Activated CD4-positive, alpha-beta T cell treated with anti-CD3 and anti-CD28 coated beads, Interleukin-2, amount 10 ng/mL, durations not matched to agents 24 days and 14 days (primary cell): ENCODE data around the gene CEP120. TPM values are rescaled to one million over a fixed set of nuclear protein-coding genes. Genes with fewer than 3 reads are reported as not detected.
"Not testable (repeated sequence)": the region's sequence is repeated elsewhere in the genome, so short reads cannot be mapped to it uniquely, and the experiment has no call there.

Source experiments
- DNase-seq: peaks from one replicate; pipeline ENCODE4 v3.0.0; 2022
- H3K27ac Mint-ChIP-seq: one replicate; pipeline ENCODE4 v1.8.0; 2022; ENCODE audit warnings: mild to moderate bottlenecking, mixed read lengths
- H3K27me3 Mint-ChIP-seq: one replicate; pipeline ENCODE4 v1.8.0; 2022; ENCODE audit warnings: mixed read lengths
- H3K36me3 Mint-ChIP-seq: one replicate; pipeline ENCODE4 v1.8.0; 2022; ENCODE audit warnings: low read depth, mild to moderate bottlenecking, mixed read lengths
- H3K4me1 Mint-ChIP-seq: one replicate; pipeline ENCODE4 v1.8.0; 2021; ENCODE audit warnings: mixed read lengths
- H3K4me3 Mint-ChIP-seq: one replicate; pipeline ENCODE4 v1.8.0; 2022; ENCODE audit warnings: mild to moderate bottlenecking, moderate library complexity, mixed read lengths
- H3K9me3 Mint-ChIP-seq: one replicate; pipeline ENCODE4 v1.8.0; 2021; ENCODE audit warnings: mixed read lengths
- intact Hi-C: fragments of 100-400 bp; cut with micrococcal nuclease; formaldehyde crosslinking; loops from one replicate; pipeline ENCODE4 v1.15.1; 2023
- total RNA-seq: library from RNA; stranded (reverse); gene quantifications from 2 replicates; pipeline ENCODE4 v1.2.3, GENCODE V29; 2022

CEP120 gene
- total RNA-seq, 1 donor from 2014 or later = 28.6 TPM

DNA sequence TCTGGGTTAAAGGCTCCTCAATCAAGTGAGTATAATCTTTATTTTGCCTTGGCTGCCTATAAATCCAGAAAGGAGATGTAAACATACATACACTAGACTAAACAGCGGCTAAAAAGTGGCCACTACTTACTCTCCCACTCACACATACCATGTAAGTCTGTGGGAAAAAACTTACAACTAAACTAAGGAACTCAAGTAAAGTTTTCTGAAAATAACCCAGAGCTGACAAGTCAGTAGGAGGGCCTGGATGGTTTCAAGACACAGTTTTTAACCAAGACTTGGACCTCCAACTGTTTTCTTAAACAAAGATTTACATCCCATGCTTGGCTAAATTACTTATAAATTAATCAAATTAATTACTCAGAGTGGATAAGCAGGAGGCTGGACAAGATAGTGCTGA is 64.5 kb downstream of the CEP120 start:
- peaks cover 45% of the 10 kb centered on the region for H3K36me3 Mint-ChIP-seq
- H3K4me3 Mint-ChIP-seq = no peak overlapping the region
- H3K4me1 Mint-ChIP-seq = no peaks in the 10 kb centered on the region
- DNase-seq = no peak
- no peaks in the 10 kb centered on the region for H3K27me3 Mint-ChIP-seq
- H3K9me3 Mint-ChIP-seq = peaks cover 11% of the 10 kb centered on the region
- no peak overlapping the region for H3K27ac Mint-ChIP-seq
- intact Hi-C loops = no loop called here

DNA sequence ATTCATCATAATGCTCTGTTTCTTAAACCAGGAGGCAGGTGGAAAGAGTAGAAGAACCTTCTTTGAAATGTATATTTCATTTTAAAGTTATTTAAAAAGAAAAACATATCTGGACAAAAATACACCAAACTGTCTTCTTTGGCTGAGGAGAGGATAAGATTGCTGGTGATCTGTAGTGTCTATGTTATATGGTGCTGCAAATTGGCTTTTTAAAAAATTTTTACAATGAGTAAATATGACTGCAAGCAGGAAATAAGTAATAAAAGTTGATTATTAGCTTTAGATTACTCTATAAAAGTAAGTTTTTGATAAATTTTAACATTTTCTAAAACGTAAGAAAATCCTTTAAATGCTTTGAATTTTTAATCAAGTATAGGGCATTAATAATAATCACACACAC is 64.9 kb downstream of the CEP120 start:
- Mint-ChIP-seq H3K27ac (no peak overlapping the region), H3K27me3 (no peaks in the 10 kb centered on the region), H3K36me3 (peaks cover 45% of the 10 kb centered on the region), H3K4me3 (no peak overlapping the region), H3K9me3 (peaks cover 14% of the 10 kb centered on the region), H3K4me1 (no peaks in the 10 kb centered on the region)
- intact Hi-C loops = no loop called here
- DNase-seq = no peak

DNA sequence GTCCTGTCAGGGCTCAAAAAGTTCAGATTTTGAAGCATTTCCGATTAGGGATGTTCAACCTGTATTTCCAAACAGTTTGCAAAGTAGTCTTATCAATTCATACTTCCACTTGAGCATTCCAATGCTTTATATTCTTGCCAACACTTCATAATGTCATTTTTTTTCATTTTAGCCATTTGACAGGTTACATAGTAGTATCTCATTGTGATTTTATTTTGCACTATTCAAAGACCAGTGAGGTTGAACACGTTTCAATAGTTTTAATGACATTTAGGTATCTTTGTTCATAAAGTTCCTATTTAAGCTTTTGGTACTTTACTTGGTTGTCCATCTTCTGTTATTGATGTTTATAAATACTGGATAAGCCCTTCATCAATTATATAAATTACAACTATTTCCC is 71.4 kb downstream of the CEP120 start:
- Mint-ChIP-seq H3K4me1 (no peaks in the 10 kb centered on the region), H3K4me3 (no peak overlapping the region), H3K27me3 (no peaks in the 10 kb centered on the region), H3K27ac (no peak overlapping the region), H3K9me3 (peaks cover 10% of the 10 kb centered on the region), H3K36me3 (peaks cover 22% of the 10 kb centered on the region)
- DNase-seq = no peak
- intact Hi-C loops = no loop called here

DNA sequence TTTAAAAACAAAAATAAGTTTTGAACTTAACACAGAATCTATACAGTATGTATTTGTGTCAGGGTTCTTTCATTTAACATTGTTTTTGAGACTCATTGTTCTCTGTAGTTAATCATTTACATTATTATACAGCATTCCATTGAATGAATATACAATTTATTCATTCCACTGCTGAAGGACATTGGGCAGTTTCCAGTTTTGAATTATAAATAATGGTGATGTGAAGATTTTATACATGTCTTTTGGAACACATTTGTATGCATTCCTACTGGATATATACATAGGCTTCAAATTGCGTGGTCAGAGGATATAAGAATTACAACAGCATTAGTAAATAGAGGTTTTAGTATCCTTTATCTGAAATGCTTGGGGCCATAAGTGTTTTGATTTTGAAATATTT is 72.0 kb downstream of the CEP120 start:
- Mint-ChIP-seq H3K27me3 (no peaks in the 10 kb centered on the region), H3K36me3 (peaks cover 19% of the 10 kb centered on the region), H3K9me3 (peaks cover 10% of the 10 kb centered on the region), H3K27ac (no peak overlapping the region), H3K4me1 (no peaks in the 10 kb centered on the region), H3K4me3 (no peak overlapping the region)
- intact Hi-C loops = no loop called here
- DNase-seq = no peak

DNA sequence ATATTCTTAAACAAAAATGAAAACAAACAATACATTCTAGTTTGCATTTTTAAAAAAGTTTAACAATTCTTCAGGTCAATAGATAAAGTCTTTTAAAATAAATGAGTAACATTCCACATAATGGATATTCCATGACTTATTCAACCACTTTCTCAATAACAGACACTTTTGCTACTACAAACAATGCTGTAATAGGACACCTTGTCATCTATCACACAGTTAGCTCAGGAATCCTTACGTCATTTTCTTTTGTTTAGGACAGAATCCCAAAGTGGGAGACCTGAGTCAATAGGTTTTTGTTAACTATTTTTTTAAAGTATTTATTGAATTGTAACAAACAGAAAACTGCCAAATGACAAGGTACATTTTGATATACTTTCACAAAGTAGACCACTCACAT is 72.5 kb downstream of the CEP120 start:
- intact Hi-C loops = no loop called here
- Mint-ChIP-seq H3K9me3 (peaks cover 7% of the 10 kb centered on the region), H3K4me1 (no peaks in the 10 kb centered on the region), H3K27me3 (no peaks in the 10 kb centered on the region), H3K27ac (no peak overlapping the region), H3K4me3 (no peak overlapping the region), H3K36me3 (peaks cover 19% of the 10 kb centered on the region)
- no peak for DNase-seq

DNA sequence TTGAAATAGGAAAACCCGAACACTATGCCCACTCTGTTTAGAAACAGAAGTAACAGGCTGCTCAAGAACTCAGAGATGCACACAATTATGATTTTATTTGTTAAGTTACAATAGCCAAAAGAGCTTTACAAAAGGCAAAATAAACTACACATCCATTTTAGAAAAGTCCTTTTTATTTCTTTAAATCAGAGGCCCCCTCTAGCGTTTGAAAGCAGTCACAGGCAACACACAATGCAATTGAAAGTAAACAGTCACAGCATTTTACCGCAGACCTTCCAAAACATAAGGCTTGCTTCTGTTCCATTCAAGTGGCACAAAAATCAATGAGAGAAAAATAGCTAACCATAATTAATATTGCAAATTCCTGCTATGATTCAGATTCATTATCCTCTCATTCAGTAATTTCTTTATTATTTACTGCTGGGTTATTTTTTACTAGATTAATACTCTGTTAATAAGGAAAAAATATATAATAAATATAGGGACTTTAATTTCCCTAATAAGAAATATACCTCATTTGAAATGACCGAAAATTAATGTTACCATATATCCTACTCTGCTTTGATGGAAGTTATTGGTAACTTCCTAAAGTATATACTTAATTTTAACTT is 78.3 kb downstream of the CEP120 start:
- H3K27ac Mint-ChIP-seq = no peak overlapping the region
- no peaks in the 10 kb centered on the region for H3K4me1 Mint-ChIP-seq
- H3K36me3 Mint-ChIP-seq = peaks cover 15% of the 10 kb centered on the region
- no peak for DNase-seq
- no peaks in the 10 kb centered on the region for H3K9me3 Mint-ChIP-seq
- no peaks in the 10 kb centered on the region for H3K27me3 Mint-ChIP-seq
- intact Hi-C loops = no loop called here
- no peak overlapping the region for H3K4me3 Mint-ChIP-seq

DNA sequence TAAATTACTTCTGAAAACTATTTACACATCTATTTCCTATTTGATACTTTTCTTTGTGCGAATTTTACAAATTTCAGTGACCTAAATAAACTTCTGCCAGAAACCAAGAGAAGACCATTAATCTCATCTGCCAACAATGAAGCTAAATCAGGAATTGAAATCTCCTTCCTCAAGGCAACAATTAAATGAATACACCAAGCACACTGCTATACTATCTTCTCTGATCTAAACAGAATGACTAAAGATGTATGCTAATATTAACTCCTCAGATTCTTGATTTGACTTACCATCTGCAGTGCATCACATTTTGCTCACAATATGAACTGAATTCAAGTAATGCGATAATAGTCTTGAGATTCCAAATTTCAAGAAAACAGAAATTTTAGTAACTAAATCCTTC is 82.3 kb downstream of the CEP120 start:
- H3K9me3 Mint-ChIP-seq = no peaks in the 10 kb centered on the region
- peaks cover 4% of the 10 kb centered on the region for H3K27me3 Mint-ChIP-seq
- peaks cover 3% of the 10 kb centered on the region for H3K36me3 Mint-ChIP-seq
- intact Hi-C loops = no loop called here
- H3K4me1 Mint-ChIP-seq = no peaks in the 10 kb centered on the region
- no peak overlapping the region for H3K27ac Mint-ChIP-seq
- no peak overlapping the region for H3K4me3 Mint-ChIP-seq
- DNase-seq = no peak

DNA sequence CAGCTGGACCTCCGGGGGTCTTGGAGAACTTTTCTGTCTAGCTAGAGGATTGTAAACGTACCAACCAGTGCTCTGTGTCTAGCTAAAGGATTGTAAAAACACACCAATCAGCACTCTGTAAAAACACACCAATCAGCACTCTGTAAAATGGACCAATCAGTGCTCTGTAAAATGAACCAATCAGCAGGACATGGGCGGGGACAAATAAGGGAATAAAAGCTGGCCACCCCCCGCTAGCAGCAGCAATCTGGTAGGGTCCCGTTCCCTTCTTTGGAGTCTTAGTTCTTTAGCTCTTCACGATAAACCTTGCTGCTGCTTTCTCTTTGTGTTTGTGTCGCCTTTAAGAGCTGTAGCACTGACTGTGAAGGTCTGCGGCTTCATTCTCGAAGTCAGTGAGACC is 114.8 kb downstream of the CEP120 start:
- H3K4me3 Mint-ChIP-seq, H3K27me3 Mint-ChIP-seq, DNase-seq, H3K36me3 Mint-ChIP-seq, H3K27ac Mint-ChIP-seq, H3K4me1 Mint-ChIP-seq, intact Hi-C loops, H3K9me3 Mint-ChIP-seq: not testable (repeated sequence)

DNA sequence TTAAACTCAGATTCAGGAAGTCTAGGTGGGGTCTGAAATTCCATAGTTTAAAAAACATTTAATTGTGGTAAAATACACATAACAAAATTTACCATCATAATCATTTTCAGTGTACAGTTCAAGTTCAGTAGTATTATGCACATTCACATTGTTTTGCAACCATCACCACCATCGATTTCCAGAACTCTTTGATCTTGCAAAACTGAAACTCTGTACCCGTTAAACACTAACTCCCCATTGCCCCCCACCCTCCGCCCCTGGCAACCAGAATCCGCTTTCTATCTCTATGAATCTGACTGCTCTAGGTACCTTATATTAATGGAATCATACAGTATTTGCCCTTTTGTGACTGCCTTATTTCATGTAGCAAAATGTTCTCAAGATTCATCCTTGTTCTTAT is 117.5 kb downstream of the CEP120 start:
- DNase-seq = no peak
- Mint-ChIP-seq H3K9me3 (no peaks in the 10 kb centered on the region), H3K4me3 (no peak overlapping the region), H3K27ac (no peak overlapping the region), H3K4me1 (no peaks in the 10 kb centered on the region), H3K27me3 (peaks cover 4% of the 10 kb centered on the region), H3K36me3 (no peaks in the 10 kb centered on the region)
- intact Hi-C loops = no loop called here

DNA sequence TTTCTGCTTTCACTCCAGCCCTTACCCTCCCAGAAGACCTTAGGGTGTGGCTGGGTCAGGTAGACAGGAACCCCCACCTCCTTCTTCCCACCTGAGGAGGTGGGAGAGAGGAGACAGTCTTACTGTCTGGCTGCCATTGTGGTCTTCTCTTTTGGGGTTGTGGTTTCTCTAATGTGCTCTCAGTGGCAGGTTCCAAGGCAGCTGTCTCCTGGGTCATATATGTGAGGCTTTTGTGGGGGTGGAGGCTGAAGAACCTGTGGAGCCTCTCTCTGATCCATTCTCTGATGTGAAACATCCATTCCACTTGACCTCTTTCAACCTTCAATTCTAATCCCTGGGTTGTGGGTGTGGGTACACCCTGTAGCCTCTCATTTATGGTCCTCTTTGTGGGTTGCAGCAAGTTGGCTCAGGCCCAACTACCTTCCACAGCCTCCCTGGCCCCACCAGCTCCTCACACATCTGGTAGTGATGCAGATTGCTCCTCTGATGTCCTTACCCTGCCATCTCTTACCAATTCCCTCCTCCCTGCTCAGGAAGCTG is 118.4 kb downstream of the CEP120 start:
- DNase-seq = no peak
- intact Hi-C loops = no loop called here
- Mint-ChIP-seq H3K4me3 (no peak overlapping the region), H3K4me1 (no peaks in the 10 kb centered on the region), H3K36me3 (no peaks in the 10 kb centered on the region), H3K27me3 (peaks cover 8% of the 10 kb centered on the region), H3K9me3 (peaks cover 7% of the 10 kb centered on the region), H3K27ac (no peak overlapping the region)

DNA sequence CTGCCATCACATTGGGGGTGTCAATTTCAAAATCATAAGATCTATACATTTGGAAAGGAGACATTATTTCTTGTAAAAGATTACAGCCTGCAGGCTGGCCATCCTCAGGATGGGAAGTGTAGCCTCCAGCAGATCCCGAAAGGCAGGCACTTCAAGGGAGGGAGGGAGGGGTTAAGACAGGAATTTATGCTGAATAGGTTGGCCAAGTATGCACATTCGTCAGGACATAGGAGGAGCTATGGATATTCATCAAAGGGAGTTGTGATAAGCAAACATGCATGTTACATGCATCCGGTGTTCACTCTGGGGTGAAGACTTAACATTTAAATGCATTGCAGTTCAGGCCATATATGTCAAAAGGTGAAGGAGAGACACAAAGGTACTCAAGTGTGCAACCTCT is 119.4 kb downstream of the CEP120 start:
- no peak overlapping the region for H3K27ac Mint-ChIP-seq
- H3K27me3 Mint-ChIP-seq = peaks cover 8% of the 10 kb centered on the region
- no peaks in the 10 kb centered on the region for H3K4me1 Mint-ChIP-seq
- H3K4me3 Mint-ChIP-seq = no peak overlapping the region
- intact Hi-C loops = loop anchor here (1.0 kb wide), 1 partner anchor 40 kb away; no protein-coding TSS in a partner anchor
- DNase-seq = no peak
- peaks cover 7% of the 10 kb centered on the region for H3K9me3 Mint-ChIP-seq
- no peaks in the 10 kb centered on the region for H3K36me3 Mint-ChIP-seq

DNA sequence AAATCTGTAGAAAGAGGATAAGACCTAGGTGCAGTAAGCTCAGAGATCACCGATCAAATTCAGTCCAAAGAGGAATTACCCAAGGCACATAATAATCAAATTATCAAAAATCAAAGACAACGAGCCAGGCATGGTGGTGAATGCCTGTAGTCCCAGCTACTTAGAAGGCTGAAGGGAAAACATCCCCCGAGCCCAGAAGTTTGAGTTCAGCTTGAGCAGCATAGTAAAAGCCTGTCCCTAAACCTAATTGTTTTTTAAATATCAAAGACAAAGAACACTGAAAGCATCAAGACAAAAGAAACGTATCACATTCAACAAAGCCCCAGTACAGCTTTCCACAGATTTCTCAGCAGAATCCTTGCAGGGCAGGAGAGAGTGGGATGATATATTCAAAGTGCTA is 122.9 kb downstream of the CEP120 start:
- Mint-ChIP-seq H3K27ac (no peak overlapping the region), H3K36me3 (no peaks in the 10 kb centered on the region), H3K4me1 (no peaks in the 10 kb centered on the region), H3K27me3 (peaks cover 13% of the 10 kb centered on the region), H3K9me3 (peaks cover 10% of the 10 kb centered on the region), H3K4me3 (no peak overlapping the region)
- no peak for DNase-seq
- intact Hi-C loops = no loop called here

DNA sequence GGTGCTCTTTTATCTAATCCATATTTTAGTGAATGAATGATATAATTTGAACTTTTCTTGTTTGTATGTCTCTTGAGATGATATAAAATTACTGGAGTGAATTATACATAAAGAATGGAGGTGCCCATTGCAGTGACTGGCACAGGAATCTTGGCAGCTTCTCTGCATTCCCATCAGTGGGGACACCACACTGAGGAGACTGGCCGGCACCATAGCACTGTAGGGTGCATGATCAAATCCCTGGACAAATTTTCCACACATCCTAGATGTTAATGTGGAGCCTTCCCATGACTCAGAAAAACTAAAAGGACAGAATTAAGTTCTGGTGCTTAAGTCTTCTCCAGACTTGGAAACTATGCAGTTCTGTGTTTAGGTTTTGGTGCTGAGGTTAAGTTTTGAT is 124.1 kb downstream of the CEP120 start:
- H3K4me3 Mint-ChIP-seq = no peak overlapping the region
- DNase-seq = no peak
- H3K9me3 Mint-ChIP-seq = peaks cover 10% of the 10 kb centered on the region

DNA sequence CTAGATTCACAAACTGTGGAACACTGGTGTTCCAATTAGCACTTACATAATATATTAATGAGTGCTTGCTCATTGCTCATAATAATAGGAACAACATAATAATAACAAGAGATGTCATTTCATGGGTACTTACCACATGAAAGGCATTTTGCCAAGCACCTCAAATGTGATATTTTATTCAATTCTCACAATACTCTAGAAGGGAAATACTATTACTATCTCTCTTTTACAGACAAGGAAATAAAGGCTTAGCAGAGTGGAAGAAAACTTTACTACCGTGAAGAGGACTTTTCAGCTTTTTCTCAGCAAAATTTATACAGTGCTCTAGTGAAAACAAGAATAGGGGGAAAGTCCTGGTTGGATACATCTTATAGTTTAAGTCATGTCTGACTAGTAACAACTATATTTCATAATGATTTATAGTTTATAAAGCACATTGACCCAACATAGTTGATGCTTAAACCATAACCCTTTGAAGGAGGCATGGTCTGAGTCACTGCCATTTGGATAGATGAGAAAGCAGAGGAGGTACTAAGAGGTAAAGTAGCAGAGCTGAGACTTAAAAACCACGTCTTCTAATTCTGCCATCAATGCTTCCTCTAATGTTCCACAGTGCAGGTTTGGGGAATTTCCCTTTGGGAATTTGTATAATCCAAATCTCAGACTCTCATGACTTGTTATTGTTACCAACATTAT is 124.7 kb downstream of the CEP120 start:
- peaks cover 10% of the 10 kb centered on the region for H3K9me3 Mint-ChIP-seq
- H3K27me3 Mint-ChIP-seq = peaks cover 15% of the 10 kb centered on the region
- no peak overlapping the region for H3K4me3 Mint-ChIP-seq
- no peaks in the 10 kb centered on the region for H3K36me3 Mint-ChIP-seq
- no peaks in the 10 kb centered on the region for H3K4me1 Mint-ChIP-seq
- no peak for DNase-seq
- intact Hi-C loops = no loop called here
- H3K27ac Mint-ChIP-seq = no peak overlapping the region

More for the DNA sequence above, 124.1 kb downstream of the CEP120 start:
- H3K36me3 Mint-ChIP-seq = no peaks in the 10 kb centered on the region
- no peaks in the 10 kb centered on the region for H3K4me1 Mint-ChIP-seq
- no peak overlapping the region for H3K27ac Mint-ChIP-seq
- intact Hi-C loops = no loop called here
- H3K27me3 Mint-ChIP-seq = peaks cover 15% of the 10 kb centered on the region
